HG03280 (cell line): ENCODE data around the gene TXNDC11.

Source experiments
- ATAC-seq: cut with Tn5 transposase; IDR thresholded peaks from one replicate; pipeline ENCODE4 v1.9.1; 2021; ENCODE audit warnings: mild to moderate bottlenecking, moderate library complexity; ENCODE audit not compliant: unreplicated experiment

The TXNDC11 gene

GRCh38 chr16:11721781-11722467 is 20.7 kb downstream of the TXNDC11 start:
- ATAC-seq: no peak

GRCh38 chr16:11719762-11720161 is 22.9 kb downstream of the TXNDC11 start:
- no peak for ATAC-seq

- no peak for ATAC-seq
Measured at GRCh38 chr16:11719171-11719570, 23.5 kb downstream of the TXNDC11 start.

GRCh38 chr16:11717811-11718210 is 24.8 kb downstream of the TXNDC11 start:
- no peak for ATAC-seq

- ATAC-seq: no peak
Measured at GRCh38 chr16:11716336-11716735, 26.3 kb downstream of the TXNDC11 start.

GRCh38 chr16:11715246-11715947 is 27.3 kb downstream of the TXNDC11 start:
- no peak for ATAC-seq

- no peak for ATAC-seq
Measured at GRCh38 chr16:11712122-11712521, 30.5 kb downstream of the TXNDC11 start.

GRCh38 chr16:11711662-11712061 is 31.0 kb downstream of the TXNDC11 start:
- no peak for ATAC-seq

- ATAC-seq: no peak
Measured at GRCh38 chr16:11708421-11708820, 34.2 kb downstream of the TXNDC11 start.

GRCh38 chr16:11707679-11708197 is 34.9 kb downstream of the TXNDC11 start:
- ATAC-seq: no peak

GRCh38 chr16:11706180-11706742 is 36.4 kb downstream of the TXNDC11 start:
- no peak for ATAC-seq

- ATAC-seq: no peak
Measured at GRCh38 chr16:11705311-11706025, 37.2 kb downstream of the TXNDC11 start.

GRCh38 chr16:11700264-11701029 is 42.2 kb downstream of the TXNDC11 start:
- ATAC-seq: no peak

- no peak for ATAC-seq
Measured at GRCh38 chr16:11699234-11699894, 43.3 kb downstream of the TXNDC11 start.

- ATAC-seq: no peak
Measured at GRCh38 chr16:11698271-11698689, 44.4 kb downstream of the TXNDC11 start.

GRCh38 chr16:11697319-11697718 is 45.3 kb downstream of the TXNDC11 start:
- ATAC-seq: no peak

GRCh38 chr16:11696266-11697012 is 46.2 kb downstream of the TXNDC11 start:
- no peak for ATAC-seq

- ATAC-seq: no peak
Measured at GRCh38 chr16:11692651-11693050, 50.0 kb downstream of the TXNDC11 start.

GRCh38 chr16:11692171-11692570 is 50.5 kb downstream of the TXNDC11 start:
- no peak for ATAC-seq
